Dedifferentiated amniotic fluid mesenchymal stem cell (primary cell): ENCODE results near the gene CEP131.
A peak's percentile ranks its signal among the peaks of the same experiment; 100 is the strongest.

ENCODE experiments used
- DNase-seq: peaks from one replicate; pipeline ENCODE4 v3.0.0-alpha.2; 2016; ENCODE audit errors: extremely low spot score

CEP131 gene

GRCh38 chr17:81251709-81252301, 29.0 kb upstream of the CEP131 start:
- no peak for DNase-seq

DNA sequence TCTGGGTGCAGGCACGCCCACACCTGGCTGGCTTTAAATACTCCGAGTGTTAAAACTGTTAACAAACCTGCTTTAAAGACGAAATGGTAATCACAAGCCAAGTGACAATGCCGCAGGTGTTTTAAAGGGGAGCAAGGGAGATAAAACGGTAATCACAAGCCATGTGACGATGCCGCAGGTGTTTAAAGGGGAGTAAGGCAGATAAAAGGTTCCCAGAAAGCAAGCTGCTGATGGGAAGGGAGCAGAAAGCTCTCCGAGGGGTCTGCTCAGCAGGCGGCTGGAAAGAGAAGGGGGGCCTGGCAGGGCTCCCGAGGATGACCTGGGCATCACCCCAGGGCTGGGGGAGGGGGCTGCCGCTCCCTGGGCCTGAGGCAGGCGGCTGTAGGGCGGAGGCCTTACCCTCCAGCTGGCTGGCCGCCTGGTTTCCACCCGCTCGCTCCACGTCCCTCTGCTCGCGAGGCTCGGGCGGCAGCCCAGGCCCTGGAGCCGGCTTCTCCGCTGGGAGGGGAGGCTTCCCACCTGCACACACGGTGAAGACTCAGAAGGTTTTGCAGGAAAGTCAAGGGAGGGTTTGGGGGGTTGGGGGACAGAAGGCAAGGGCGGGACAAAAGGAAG, 28.4 kb upstream of the CEP131 start:
- no peak for DNase-seq

DNA sequence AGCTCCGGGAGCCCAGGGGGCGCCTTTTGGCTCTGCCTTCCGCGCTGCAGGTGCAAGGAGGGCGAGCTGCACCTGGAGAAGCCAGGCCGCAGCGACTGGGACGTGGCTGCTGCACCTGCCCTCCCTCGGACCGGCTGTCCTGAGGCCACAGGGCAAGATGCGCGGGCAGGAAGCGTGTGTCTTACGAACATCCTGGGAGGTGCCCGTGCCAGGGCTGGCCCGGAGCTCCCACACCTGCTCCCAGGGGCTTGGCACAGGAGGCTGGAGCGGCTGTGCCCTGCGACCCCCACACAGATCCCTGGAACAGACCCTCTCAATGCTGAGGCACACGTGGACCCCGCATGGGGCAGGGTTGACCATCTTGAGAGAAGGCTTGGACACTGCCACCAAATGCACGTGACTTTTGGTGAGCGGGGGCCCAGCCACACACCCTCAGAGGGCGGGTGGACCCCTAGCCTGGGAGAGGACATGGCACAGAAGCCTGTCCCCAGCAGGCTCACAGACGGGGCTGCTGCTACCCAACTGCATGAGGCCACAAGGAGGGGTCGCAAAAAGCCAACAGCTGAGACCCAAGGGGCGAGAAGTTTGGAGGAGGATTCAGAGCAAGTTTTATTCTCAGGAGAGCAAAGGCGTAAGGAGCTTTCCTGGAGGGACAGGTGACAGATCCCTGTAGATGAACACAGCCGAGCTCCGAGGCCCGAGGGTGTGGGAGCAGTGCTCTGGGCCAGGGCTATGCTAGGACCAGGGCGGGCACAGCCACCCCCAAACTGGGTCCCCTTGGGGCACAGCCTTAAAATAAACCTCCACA, 27.7 kb upstream of the CEP131 start:
- DNase-seq, result no peak

DNA sequence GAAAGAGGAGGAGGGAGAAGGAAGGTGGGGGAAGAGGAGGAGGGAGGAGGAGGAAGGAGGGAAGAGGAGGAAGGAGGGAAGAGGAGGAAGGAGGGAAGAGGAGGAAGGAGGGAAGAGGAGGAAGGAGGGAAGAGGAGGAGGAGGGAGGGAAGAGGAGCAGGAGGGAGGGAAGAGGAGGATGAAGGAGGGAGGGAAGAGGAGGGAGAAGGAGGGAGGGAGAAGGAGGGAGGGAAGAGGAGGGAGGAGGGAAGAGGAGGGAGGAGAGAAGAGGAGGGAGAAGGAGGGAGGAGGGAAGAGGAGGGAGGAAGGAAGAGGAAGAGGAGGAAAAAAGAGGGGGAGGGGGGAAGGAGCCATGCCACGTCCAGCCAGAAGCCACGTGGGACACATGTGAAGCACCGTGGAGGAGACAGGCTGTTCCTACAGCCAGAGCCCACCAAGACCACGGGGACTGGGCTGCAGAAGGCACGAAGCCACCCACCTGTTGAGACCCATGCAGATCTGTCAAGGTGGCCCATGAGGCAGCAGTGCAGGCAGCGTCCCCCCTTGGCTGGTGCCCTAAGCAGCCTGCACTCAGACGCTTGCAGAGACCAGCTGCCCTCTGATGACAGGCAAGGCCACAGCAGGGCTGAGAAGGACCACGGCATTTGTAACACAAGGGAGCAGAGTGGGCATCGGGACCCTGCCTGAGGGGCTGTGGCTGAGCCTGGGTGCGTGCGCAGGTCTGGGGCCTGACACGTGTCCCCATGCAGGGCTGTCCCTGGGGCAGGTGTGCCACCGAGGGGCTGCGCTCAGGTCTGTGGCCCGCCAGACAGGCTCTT, 26.7 kb upstream of the CEP131 start:
- peak; percentile 19 for DNase-seq

DNA sequence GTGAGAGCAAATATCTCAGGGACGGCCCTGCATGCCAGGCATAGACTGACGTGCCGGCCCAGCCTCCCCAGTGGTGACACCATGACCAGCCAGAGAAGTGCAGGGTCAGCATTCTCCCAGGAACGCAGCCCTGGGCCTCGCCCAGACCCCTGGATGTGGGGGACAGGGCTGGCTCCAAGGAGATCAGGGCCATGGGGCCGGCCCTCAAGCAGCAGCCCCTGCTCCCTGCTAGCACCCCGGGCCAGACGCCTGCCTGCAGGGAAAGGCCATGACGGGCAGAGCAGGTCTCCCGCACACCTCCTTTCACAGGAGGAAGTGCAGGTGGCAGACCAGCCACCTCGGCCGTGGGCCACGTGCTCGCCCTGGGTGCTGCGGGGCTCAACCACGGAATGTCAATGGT, 25.9 kb upstream of the CEP131 start:
- no peak for DNase-seq

GRCh38 chr17:81247339-81247990, 24.7 kb upstream of the CEP131 start:
- no peak for DNase-seq

- no peak for DNase-seq
Measured at GRCh38 chr17:81246679-81247338, 24.0 kb upstream of the CEP131 start.

DNA sequence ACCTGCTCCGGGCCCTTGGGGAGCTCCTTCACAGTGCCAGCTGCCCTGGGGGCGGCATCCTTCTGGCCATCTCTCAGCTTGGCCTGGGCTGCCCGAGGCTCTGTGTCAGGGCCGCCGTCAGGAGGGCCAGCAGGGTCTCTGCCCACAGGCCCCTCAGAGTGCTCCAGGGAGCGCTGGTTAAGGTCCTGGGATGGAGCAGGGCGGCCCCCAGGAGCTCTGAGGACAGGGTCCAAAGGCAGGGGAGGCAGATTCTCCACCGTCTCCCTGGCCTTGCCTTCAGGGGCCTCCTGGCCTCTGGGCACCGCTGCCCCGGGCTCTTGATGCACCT, 23.5 kb upstream of the CEP131 start:
- DNase-seq, result no peak

GRCh38 chr17:81245665-81246342, 23.0 kb upstream of the CEP131 start:
- no peak for DNase-seq

DNA sequence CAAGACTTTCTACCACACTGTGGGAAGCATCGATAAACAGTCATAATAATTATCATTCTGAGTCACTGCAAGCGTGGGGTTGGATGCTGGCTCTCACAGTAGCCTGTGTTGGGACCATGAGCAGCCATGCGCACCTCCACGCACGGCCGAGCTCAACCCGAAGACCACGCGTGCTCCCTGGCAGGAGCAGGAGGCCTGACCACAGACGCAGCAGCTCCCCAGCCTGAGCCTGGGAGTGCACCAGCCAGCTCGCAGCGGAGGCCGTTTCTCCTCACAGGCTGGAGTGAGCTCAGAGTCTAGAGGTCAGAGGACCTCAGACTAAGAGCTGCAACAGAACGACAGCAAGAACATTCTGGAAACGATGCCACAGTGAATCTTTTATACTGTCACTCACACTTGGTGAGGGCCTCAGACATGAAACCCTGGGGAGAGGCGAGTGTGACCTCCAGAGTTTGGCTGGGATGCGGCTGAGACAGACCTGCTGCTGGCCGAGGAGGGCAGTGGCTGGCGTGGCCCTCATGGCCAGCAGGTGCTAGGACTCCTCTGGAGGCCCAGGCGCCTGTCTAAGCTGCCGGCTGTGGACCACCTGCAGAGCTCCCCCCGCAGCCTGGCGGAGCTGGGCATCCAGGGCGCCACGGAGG, 22.4 kb upstream of the CEP131 start:
- no peak for DNase-seq

GRCh38 chr17:81244358-81245023, 21.7 kb upstream of the CEP131 start:
- no peak for DNase-seq

DNA sequence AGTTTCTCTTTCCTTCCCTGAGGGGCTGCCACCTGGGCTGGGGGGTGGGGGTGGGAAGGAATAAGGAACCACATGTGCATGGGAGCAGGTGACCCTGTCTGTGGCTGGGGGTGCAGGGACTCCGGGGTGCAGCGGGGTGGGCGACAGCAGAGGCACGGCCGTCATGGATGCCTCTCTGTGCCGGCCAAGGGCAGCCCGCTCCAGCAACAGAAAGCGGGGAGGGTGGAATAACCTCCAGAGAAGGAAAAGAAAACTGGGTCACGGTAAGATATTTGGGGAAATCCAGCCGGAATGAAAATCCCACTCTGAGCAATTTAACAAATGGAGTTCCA, 20.5 kb upstream of the CEP131 start:
- DNase-seq, result no peak

GRCh38 chr17:81242421-81243332, 19.9 kb upstream of the CEP131 start:
- no peak for DNase-seq

DNA sequence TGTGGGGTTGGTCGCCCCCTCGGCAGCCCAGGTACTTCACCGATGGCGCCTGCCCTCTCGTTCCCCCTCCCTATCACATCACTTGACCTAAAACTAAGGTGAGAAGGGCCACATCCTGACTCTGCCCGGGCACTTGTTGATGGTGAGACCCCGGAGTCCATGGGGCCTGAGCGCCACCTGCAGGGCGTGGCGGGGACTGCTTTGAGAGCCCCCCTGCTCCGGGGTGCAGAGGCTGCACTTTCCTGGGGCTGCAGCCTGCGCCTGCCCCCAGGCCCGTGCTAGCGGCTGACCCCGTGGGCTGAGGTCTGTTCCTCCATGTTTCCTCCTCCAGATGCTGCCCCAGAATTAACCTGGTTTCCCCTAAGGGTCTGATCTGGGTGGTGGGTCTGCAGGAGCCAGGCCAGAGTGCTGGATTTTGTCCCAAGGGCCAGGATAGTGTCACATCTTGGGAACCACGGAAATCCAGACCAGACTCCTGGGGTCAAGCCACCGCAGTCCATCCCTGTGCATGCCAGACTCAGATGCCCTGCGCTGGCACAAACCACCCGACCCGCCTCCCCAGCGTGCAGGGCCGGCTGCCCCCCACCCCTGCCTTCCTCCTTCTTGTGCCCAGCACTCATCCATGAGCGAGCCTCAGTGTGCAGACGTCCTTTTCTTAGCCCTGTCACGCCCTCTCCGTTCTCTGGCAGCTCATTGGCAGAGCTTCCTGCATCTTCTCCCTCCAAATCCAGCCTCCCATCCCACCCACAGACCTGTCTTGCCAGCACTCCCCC, 19.1 kb upstream of the CEP131 start:
- no peak for DNase-seq

DNA sequence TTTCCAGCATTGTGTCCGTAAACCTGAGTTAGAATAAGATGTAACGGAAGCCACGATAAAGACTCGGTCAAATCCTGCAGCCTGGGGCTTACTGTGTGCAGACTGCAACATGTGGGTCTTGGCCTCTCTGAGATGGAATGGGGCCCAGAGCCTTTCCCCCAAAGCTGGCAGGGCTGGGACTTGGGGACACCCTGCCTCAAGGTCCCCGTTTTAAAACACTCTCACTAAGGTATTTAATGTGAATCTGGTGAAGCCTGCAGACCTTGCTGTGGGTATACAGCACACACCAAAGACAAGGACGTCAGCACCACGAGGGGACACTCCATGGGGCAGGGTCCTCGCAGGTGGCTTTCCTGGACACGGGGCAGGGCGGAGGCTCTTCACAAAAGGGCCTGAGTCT, 18.4 kb upstream of the CEP131 start:
- no peak for DNase-seq

GRCh38 chr17:81240761-81241160, 18.0 kb upstream of the CEP131 start:
- no peak for DNase-seq

- no peak for DNase-seq
Measured at GRCh38 chr17:81239714-81240555, 17.2 kb upstream of the CEP131 start.
